Measurements from ENCODE around the gene C1orf210. TPM values are rescaled to one million over a fixed set of nuclear protein-coding genes. Genes with fewer than 3 reads are reported as not detected.

Gene C1orf210
- total and polyA plus RNA-seq, 2 of the 4 experiments (the other 2 are of a cell fraction), result not detected

- no peak overlapping the region for H2AK9ac ChIP-seq (replicated peaks; ENCODE audit: low read depth, low read length, poor library complexity)
- no peaks in the 10 kb centered on the region for H3K36me3 ChIP-seq (ENCODE audit: control insufficient read depth, insufficient read depth, low read length)
- DNase-seq, result no peak
- H2BK120ac ChIP-seq (ENCODE audit: low read depth, low read length), result no peak overlapping the region
- no peak overlapping the region for H2BK20ac ChIP-seq (ENCODE audit: low read depth, low read length)
- 61% methylated on average over 4 of the region's 5 CpGs; no CpG with 5 or more reads in 1 of the 2 experiments for WGBS, 2 experiments (ENCODE audit: extremely low coverage in 2 of 2, insufficient read length in 1 of 2)
- H4K20me1 ChIP-seq (ENCODE audit: insufficient read depth, low read length), result no peaks in the 10 kb centered on the region
- in situ Hi-C loops (cut with MboI; ENCODE audit: low sequenced_read_pairs) (no loop called here), intact Hi-C loops (cut with micrococcal nuclease) (no loop called here), dilution Hi-C loops (cut with HindIII; ENCODE audit: low sequenced_read_pairs, unreplicated experiment) (no loop called here)
- no peak overlapping the region for H3K4me3 ChIP-seq (ENCODE audit: insufficient read depth, low read depth, low read length)
- H4K8ac ChIP-seq (ENCODE audit: low read depth in 2 of 2, low read length in 2 of 2), result no peak overlapping the region
- no peaks in the 10 kb centered on the region for H3K79me1 ChIP-seq (ENCODE audit: low read depth in 1 of 2, low read length in 2 of 2)
- H3K9ac ChIP-seq (ENCODE audit: low read depth, low read length), result no peak overlapping the region
- no peak overlapping the region for H4K91ac ChIP-seq (ENCODE audit: insufficient read depth, low read depth, low read length)
- no peak for TF ChIP-seq RAD21 (IDR thresholded peaks at IDR 0.05; ENCODE audit: low read length)
- no peak for TF ChIP-seq ELK1 (IDR thresholded peaks at IDR 0.05; ENCODE audit: borderline replicate concordance, low read depth, low read length)
- no peak for TF ChIP-seq RFX5 (IDR thresholded peaks at IDR 0.05; ENCODE audit: low read depth, low read length)
- no peak for TF ChIP-seq FOS (IDR thresholded peaks at IDR 0.05; ENCODE audit: low read depth, low read length)
- TF ChIP-seq SMC3 (IDR thresholded peaks at IDR 0.05; ENCODE audit: low read depth, low read length), result no peak
- no peak for TF ChIP-seq CHD1 (IDR thresholded peaks at IDR 0.05; ENCODE audit: low read depth, low read length)
- no peak for TF ChIP-seq MXI1 (IDR thresholded peaks at IDR 0.05; ENCODE audit: borderline replicate concordance, low read depth, low read length)
- no peak overlapping the region for H2BK5ac ChIP-seq (ENCODE audit: low read depth, low read length, poor library complexity, severe bottlenecking)
- no TSS peak for BruUV-seq (replicated peaks)
- H2AFZ ChIP-seq (replicated peaks; ENCODE audit: low read length, poor library complexity), result no peak overlapping the region
- H2BK15ac ChIP-seq (ENCODE audit: low read depth, low read length), result no peak overlapping the region
- no peak overlapping the region for H3K4ac ChIP-seq (ENCODE audit: low read depth, low read length)
- CTCF ChIA-PET, result interaction anchor here (1.1 kb wide), 1 partner anchor 15 kb away, joined by 3 read pairs; no protein-coding TSS in a partner anchor
- POLR2A ChIA-PET (ENCODE audit: unreplicated experiment), result no interaction called here
- H3K27ac ChIP-seq (ENCODE audit: insufficient read depth, low read length), result no peak overlapping the region
- H3K4me1 ChIP-seq (ENCODE audit: control insufficient read depth, insufficient read depth, low read length), result 0 out of 2 replicates have a peak, but pooled peaks cover 2% of the 10 kb centered on the region
- peaks cover 24% of the 10 kb centered on the region for H3K27me3 ChIP-seq (ENCODE audit: control insufficient read depth, insufficient read depth, low read length)
- no peak overlapping the region for H3K23ac ChIP-seq (ENCODE audit: low read depth, low read length)
- no peaks in the 10 kb centered on the region for H3K9me3 ChIP-seq (ENCODE audit: control insufficient read depth, insufficient read depth, low read length)
- no peaks in the 10 kb centered on the region; the same call in 1 of the 2 replicates for H3K9me1 ChIP-seq (ENCODE audit: insufficient read depth, low read length)
- H3K56ac ChIP-seq (ENCODE audit: extremely low read depth, insufficient read depth, low read length), result no peak overlapping the region
- H4K5ac ChIP-seq (ENCODE audit: low read depth, low read length), result no peak overlapping the region
- no peak overlapping the region for H2AK5ac ChIP-seq (ENCODE audit: low read depth, low read length)
- no peak overlapping the region for H3K18ac ChIP-seq (ENCODE audit: low read depth, low read length)
- no peak for ATAC-seq (ENCODE audit: low read depth)
- H3K14ac ChIP-seq (replicated peaks; ENCODE audit: low read depth, low read length), result no peak overlapping the region
- no peak overlapping the region for H3K4me2 ChIP-seq (ENCODE audit: low read depth, low read length)
Measured at GRCh38 chr1:43279161-43279560, 6.2 kb downstream of the C1orf210 start.
